Neural progenitor cell (in vitro differentiated cells): ENCODE measurements around the gene PGAP6. TPM values are rescaled to one million over a fixed set of nuclear protein-coding genes. Genes with fewer than 3 reads are reported as not detected.
"Not testable (repeated sequence)": the region's sequence is repeated elsewhere in the genome, so short reads cannot be mapped to it uniquely, and the experiment has no call there.

Experiments used
- DNase-seq: peaks from one replicate; pipeline ENCODE4 v3.0.0-alpha.2; 2016; ENCODE audit warnings: low spot score
- H2AFZ ChIP-seq: fragments of 200-600 bp; sonication (generic); replicated peaks from 2 replicates; pipeline ENCODE4 v1.6.1; 2016; ENCODE audit warnings: antibody characterized with exemption
- H3F3A ChIP-seq: fragments of 200-600 bp; sonication (generic); 2 replicates; pipeline ENCODE4 v1.6.1; 2016; ENCODE audit warnings: antibody characterized with exemption, low read depth
- H3K27ac ChIP-seq: fragments of 200-600 bp; sonication (generic); 2 replicates; pipeline ENCODE4 v1.5.1; 2016; ENCODE audit warnings: mild to moderate bottlenecking
- H3K27me3 ChIP-seq: fragments of 200-600 bp; sonication (generic); 2 replicates; pipeline ENCODE4 v1.6.1; 2016; ENCODE audit warnings: mild to moderate bottlenecking, moderate library complexity
- H3K36me3 ChIP-seq: fragments of 200-600 bp; sonication (generic); 2 replicates; pipeline ENCODE4 v1.5.1; 2016
- H3K4me1 ChIP-seq: fragments of 200-600 bp; sonication (generic); 2 replicates; pipeline ENCODE4 v1.6.1; 2016; ENCODE audit warnings: mixed run types
- H3K4me2 ChIP-seq: fragments of 200-600 bp; sonication (generic); 2 replicates; pipeline ENCODE4 v1.6.1; 2016
- H3K4me3 ChIP-seq: fragments of 200-600 bp; sonication (generic); 2 replicates; pipeline ENCODE4 v1.5.1; 2016
- H3K79me2 ChIP-seq: fragments of 200-600 bp; sonication (generic); 2 replicates; pipeline ENCODE4 v1.6.1; 2016; ENCODE audit warnings: low read depth
- H3K9ac ChIP-seq: fragments of 200-600 bp; sonication (generic); 2 replicates; pipeline ENCODE4 v1.6.1; 2016
- H3K9me3 ChIP-seq: fragments of 200-600 bp; sonication (generic); 2 replicates; pipeline ENCODE4 v1.5.1; 2016; ENCODE audit warnings: low read depth
- H4K20me1 ChIP-seq: fragments of 200-600 bp; sonication (generic); 2 replicates; pipeline ENCODE4 v1.6.1; 2016; ENCODE audit warnings: low read depth
- H3K27ac Mint-ChIP-seq: 3 replicates; pipeline ENCODE4 v1.8.0; 2021; ENCODE audit warnings: mixed read lengths
- H3K27me3 Mint-ChIP-seq: 2 replicates; pipeline ENCODE4 v1.8.0; 2022; ENCODE audit warnings: low read depth, mild to moderate bottlenecking, inconsistent platforms, moderate library complexity, mixed read lengths; ENCODE audit not compliant: insufficient read depth
- H3K36me3 Mint-ChIP-seq: 3 replicates; pipeline ENCODE4 v1.8.0; 2021; ENCODE audit warnings: mixed read lengths
- H3K4me1 Mint-ChIP-seq: 3 replicates; pipeline ENCODE4 v1.8.0; 2021; ENCODE audit warnings: mixed read lengths
- H3K4me3 Mint-ChIP-seq: 3 replicates; pipeline ENCODE4 v1.8.0; 2021; ENCODE audit warnings: mild to moderate bottlenecking, moderate library complexity, mixed read lengths
- H3K9me3 Mint-ChIP-seq: 3 replicates; pipeline ENCODE4 v1.8.0; 2020; ENCODE audit warnings: mixed read lengths
- EZH2 ChIP-seq: fragments of 200-600 bp; sonication (generic); IDR thresholded peaks from 2 replicates; pipeline ENCODE4 v1.6.1; 2017; ENCODE audit warnings: antibody characterized with exemption, mild to moderate bottlenecking, moderate library complexity
- EZH2phosphoT487 ChIP-seq: fragments of 200-600 bp; sonication (generic); IDR thresholded peaks from 2 replicates; pipeline ENCODE4 v1.6.1; 2017; ENCODE audit warnings: antibody characterized with exemption
- total RNA-seq: library from RNA; depleted of rRNA; stranded (reverse); fragments of >200 nt; gene quantifications from 2 replicates; pipeline ENCODE4 v1.2.3, GENCODE V29; 2015; ENCODE audit warnings: low replicate concordance
- TF ChIP-seq, protein P1 (sequence below): fragments of 200-600 bp; sonication (generic); IDR thresholded peaks from 2 replicates; pipeline ENCODE4 v1.5.1; 2017; ENCODE audit warnings: antibody characterized with exemption, mild to moderate bottlenecking

The PGAP6 gene
- total RNA-seq, 1 donor from 2014 or later, result 16.7 TPM

DNA sequence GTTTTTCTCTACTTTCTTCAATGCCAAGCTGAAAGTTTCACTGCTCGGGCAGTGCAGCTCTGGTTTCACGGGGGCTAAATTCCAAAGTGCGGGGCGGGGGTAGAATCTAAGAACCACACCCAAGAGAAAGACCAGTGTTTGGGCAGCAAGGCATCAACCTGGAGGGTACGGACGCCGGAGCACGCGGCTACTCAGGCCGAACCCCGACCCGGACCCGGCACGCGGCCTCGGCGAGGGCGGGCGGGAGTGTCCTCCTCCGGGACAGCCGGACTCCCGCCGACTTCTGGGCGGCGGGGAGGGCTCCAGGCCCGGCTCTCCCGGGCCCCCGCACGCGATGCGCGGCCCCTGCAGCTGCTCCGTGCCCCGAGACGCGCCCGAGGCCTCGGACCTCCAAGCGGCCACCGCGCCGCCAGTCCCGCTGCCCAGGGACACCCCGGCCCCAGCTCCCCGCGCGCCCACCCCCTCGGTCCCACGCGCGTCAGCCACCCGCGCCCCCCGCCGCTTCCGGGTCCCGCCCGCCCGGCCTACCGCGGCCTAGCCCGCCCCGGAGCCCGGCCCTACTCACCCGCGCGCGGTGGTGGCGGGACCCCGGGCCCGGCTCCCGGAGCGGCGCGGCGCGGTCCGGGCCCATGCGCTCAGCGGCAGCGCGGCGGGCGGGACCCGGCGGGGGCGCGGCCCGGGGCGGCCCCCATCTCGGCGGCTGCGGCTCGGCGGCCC, 29.8 kb downstream of the PGAP6 start:
- Histone ChIP-seq H3F3A (no peaks in the 10 kb centered on the region), H4K20me1 (peaks cover 45% of the 10 kb centered on the region), H3K9ac (peak overlapping the region; percentile 88), H3K27me3 (no peaks in the 10 kb centered on the region), H2AFZ (no peak overlapping the region), H3K9me3 (no peaks in the 10 kb centered on the region), H3K4me3 (peak overlapping the region; percentile 85), H3K4me1 (peaks cover 3% of the 10 kb centered on the region), H3K4me2 (peak overlapping the region; percentile 87), H3K27ac (no peak overlapping the region), H3K79me2 (peaks cover 51% of the 10 kb centered on the region), H3K36me3 (no peaks in the 10 kb centered on the region)
- Mint-ChIP-seq H3K36me3 (peaks cover 15% of the 10 kb centered on the region), H3K9me3 (peaks cover 2% of the 10 kb centered on the region), H3K4me1 (peaks cover 17% of the 10 kb centered on the region), H3K27ac (no peak overlapping the region), H3K4me3 (peak overlapping the region; percentile 96), H3K27me3 (peaks cover 5% of the 10 kb centered on the region)
- peak; percentile 61 for DNase-seq
- no peak for TF ChIP-seq EZH2
- TF ChIP-seq, protein P1, sequence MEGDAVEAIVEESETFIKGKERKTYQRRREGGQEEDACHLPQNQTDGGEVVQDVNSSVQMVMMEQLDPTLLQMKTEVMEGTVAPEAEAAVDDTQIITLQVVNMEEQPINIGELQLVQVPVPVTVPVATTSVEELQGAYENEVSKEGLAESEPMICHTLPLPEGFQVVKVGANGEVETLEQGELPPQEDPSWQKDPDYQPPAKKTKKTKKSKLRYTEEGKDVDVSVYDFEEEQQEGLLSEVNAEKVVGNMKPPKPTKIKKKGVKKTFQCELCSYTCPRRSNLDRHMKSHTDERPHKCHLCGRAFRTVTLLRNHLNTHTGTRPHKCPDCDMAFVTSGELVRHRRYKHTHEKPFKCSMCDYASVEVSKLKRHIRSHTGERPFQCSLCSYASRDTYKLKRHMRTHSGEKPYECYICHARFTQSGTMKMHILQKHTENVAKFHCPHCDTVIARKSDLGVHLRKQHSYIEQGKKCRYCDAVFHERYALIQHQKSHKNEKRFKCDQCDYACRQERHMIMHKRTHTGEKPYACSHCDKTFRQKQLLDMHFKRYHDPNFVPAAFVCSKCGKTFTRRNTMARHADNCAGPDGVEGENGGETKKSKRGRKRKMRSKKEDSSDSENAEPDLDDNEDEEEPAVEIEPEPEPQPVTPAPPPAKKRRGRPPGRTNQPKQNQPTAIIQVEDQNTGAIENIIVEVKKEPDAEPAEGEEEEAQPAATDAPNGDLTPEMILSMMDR, result no peak
- no peak for TF ChIP-seq EZH2phosphoT487

DNA sequence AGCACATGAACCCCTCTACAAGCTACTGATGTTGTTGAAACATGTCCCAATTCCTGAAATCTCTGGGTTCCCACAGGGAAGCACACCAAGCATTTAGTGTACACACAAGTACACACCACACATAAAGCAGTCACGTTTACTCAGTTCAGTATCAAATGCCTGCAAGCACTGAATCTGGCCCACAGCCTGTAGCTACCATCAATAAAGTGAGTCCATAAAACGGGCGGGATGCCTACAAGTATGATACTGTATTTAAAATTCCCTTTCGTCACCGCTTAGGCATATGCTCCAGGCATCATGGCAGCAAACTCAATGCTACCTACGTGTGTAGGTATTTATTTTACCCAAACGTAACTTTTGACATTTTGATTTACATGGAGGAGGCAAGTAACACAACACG, 31.6 kb downstream of the PGAP6 start:
- Histone ChIP-seq H3K4me3 (no peak overlapping the region), H3K4me1 (peaks cover 3% of the 10 kb centered on the region), H3K79me2 (peaks cover 69% of the 10 kb centered on the region), H3K4me2 (no peak overlapping the region), H4K20me1 (peaks cover 57% of the 10 kb centered on the region), H3K36me3 (no peaks in the 10 kb centered on the region), H3K27ac (no peak overlapping the region), H3F3A (no peaks in the 10 kb centered on the region), H2AFZ (no peak overlapping the region), H3K27me3 (no peaks in the 10 kb centered on the region), H3K9me3 (no peaks in the 10 kb centered on the region), H3K9ac (no peak overlapping the region)
- Mint-ChIP-seq H3K4me3 (peak overlapping the region; percentile 96), H3K27me3 (peaks cover 7% of the 10 kb centered on the region), H3K9me3 (peaks cover 3% of the 10 kb centered on the region), H3K27ac (no peak overlapping the region), H3K4me1 (peaks cover 17% of the 10 kb centered on the region), H3K36me3 (peaks cover 27% of the 10 kb centered on the region)
- DNase-seq, result no peak
- TF ChIP-seq EZH2phosphoT487 (no peak), EZH2 (no peak)
- TF ChIP-seq, protein P1, result no peak

DNA sequence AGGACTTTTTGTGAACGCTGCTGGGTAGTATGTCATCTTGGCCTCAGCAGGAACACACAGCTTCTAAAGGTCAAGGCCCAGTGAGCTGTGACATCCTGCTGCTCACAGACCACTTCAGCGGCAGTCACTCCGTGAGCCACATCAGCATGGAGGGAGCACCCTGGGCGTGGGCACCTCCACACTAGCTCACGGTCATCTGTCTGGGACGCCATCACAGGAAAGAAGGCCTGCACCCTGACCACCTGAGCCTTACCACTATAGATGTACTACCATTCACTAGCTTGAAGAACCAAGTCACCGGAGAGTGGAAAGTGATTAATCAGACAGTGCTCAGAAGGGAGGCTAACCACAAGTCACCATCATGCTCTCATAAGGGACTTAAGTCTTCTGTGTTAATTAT, 32.6 kb downstream of the PGAP6 start:
- Histone ChIP-seq H3F3A (no peaks in the 10 kb centered on the region), H3K27me3 (no peaks in the 10 kb centered on the region), H4K20me1 (peaks cover 57% of the 10 kb centered on the region), H3K4me2 (no peak overlapping the region), H3K79me2 (peaks cover 78% of the 10 kb centered on the region), H3K36me3 (no peaks in the 10 kb centered on the region), H3K9me3 (no peaks in the 10 kb centered on the region), H3K27ac (no peak overlapping the region), H2AFZ (no peak overlapping the region), H3K4me3 (no peak overlapping the region), H3K9ac (no peak overlapping the region), H3K4me1 (peaks cover 3% of the 10 kb centered on the region)
- H3K4me1 Mint-ChIP-seq, result peaks cover 15% of the 10 kb centered on the region
- H3K36me3 Mint-ChIP-seq, result peaks cover 34% of the 10 kb centered on the region
- no peak overlapping the region for H3K27ac Mint-ChIP-seq
- DNase-seq, result peak; percentile 0
- H3K9me3 Mint-ChIP-seq, result peaks cover 4% of the 10 kb centered on the region
- no peak for TF ChIP-seq EZH2phosphoT487
- H3K4me3 Mint-ChIP-seq, result peak overlapping the region; percentile 46
- peaks cover 4% of the 10 kb centered on the region for H3K27me3 Mint-ChIP-seq

DNA sequence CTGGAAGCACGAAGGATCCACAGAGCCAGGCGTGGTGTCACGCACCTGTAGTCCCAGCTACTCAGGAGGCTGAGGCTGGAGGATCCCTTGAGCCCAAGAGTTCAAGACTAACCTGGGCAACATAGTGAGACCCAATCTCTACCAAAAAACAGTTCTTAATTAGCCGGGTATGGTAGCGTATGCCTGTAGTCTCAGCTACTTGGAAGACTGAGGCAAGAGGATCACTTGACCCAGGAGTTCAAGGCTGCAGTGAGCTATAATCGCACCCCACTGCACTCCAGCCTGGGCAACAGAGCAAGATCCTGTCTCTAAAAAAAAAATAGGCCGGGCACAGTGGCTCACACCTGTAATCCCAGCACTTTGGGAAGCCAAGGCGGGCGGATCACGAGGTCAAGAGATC, 33.3 kb downstream of the PGAP6 start:
- H3K79me2 ChIP-seq, result peaks cover 86% of the 10 kb centered on the region
- H3K4me3 ChIP-seq, DNase-seq, H3K9me3 Mint-ChIP-seq, H3K36me3 ChIP-seq, H3K9me3 ChIP-seq, H3K4me3 Mint-ChIP-seq, H3K9ac ChIP-seq, H3K27me3 ChIP-seq, H3F3A ChIP-seq, H2AFZ ChIP-seq, H3K27me3 Mint-ChIP-seq, H3K4me1 ChIP-seq, H3K27ac ChIP-seq, H3K27ac Mint-ChIP-seq, H3K4me2 ChIP-seq: not testable (repeated sequence)
- H4K20me1 ChIP-seq, result peaks cover 57% of the 10 kb centered on the region
- peaks cover 38% of the 10 kb centered on the region for H3K36me3 Mint-ChIP-seq
- peaks cover 13% of the 10 kb centered on the region for H3K4me1 Mint-ChIP-seq
